Non-pigmented ciliary epithelial cell (primary cell): ENCODE measurements around the gene MTUS2.
"Not testable (repeated sequence)": the region's sequence is repeated elsewhere in the genome, so short reads cannot be mapped to it uniquely, and the experiment has no call there.

ENCODE experiments used
- DNase-seq: peaks from one replicate; pipeline ENCODE4 v3.0.0-alpha.2; 2010; ENCODE audit warnings: low read depth

The MTUS2 gene

GRCh38 chr13:28958441-28958840 lies 138.3 kb downstream of the MTUS2 start:
- no peak for DNase-seq

- no peak for DNase-seq
Observed at GRCh38 chr13:28964052-28964451, 143.9 kb downstream of the MTUS2 start.

- DNase-seq, result no peak
Observed at GRCh38 chr13:28964803-28965202, 144.7 kb downstream of the MTUS2 start.

- no peak for DNase-seq
Observed at GRCh38 chr13:28967029-28967915, 147.1 kb downstream of the MTUS2 start.

- DNase-seq, result no peak
Observed at GRCh38 chr13:28976195-28976594, 156.1 kb downstream of the MTUS2 start.

- no peak for DNase-seq
Observed at GRCh38 chr13:28976636-28977035, 156.5 kb downstream of the MTUS2 start.

- no peak for DNase-seq
Observed at GRCh38 chr13:28978574-28978973, 158.4 kb downstream of the MTUS2 start.

GRCh38 chr13:28981530-28981929 lies 161.4 kb downstream of the MTUS2 start:
- DNase-seq, result no peak

- DNase-seq, result no peak
Observed at GRCh38 chr13:28983641-28984040, 163.5 kb downstream of the MTUS2 start.

- no peak for DNase-seq
Observed at GRCh38 chr13:28984326-28984725, 164.2 kb downstream of the MTUS2 start.

- no peak for DNase-seq
Observed at GRCh38 chr13:28984825-28985224, 164.7 kb downstream of the MTUS2 start.

- not testable (repeated sequence) for DNase-seq
Observed at GRCh38 chr13:28990378-28990777, 170.2 kb downstream of the MTUS2 start.

GRCh38 chr13:28991764-28992163 lies 171.6 kb downstream of the MTUS2 start:
- DNase-seq, result no peak

GRCh38 chr13:29000826-29001225 lies 180.7 kb downstream of the MTUS2 start:
- DNase-seq, result no peak

- DNase-seq, result no peak
Observed at GRCh38 chr13:29005035-29005762, 185.1 kb downstream of the MTUS2 start.

GRCh38 chr13:29005763-29006120 lies 185.6 kb downstream of the MTUS2 start:
- DNase-seq, result no peak

- no peak for DNase-seq
Observed at GRCh38 chr13:29006359-29006850, 186.3 kb downstream of the MTUS2 start.

GRCh38 chr13:29008296-29008695 lies 188.2 kb downstream of the MTUS2 start:
- DNase-seq, result no peak

GRCh38 chr13:29020314-29020713 lies 200.2 kb downstream of the MTUS2 start:
- no peak for DNase-seq

GRCh38 chr13:29021311-29021710 lies 201.2 kb downstream of the MTUS2 start:
- DNase-seq, result no peak

- DNase-seq, result no peak
Observed at GRCh38 chr13:29021717-29022116, 201.6 kb downstream of the MTUS2 start.

- no peak for DNase-seq
Observed at GRCh38 chr13:29022410-29022809, 202.3 kb downstream of the MTUS2 start.

GRCh38 chr13:29022968-29023367 lies 202.8 kb downstream of the MTUS2 start:
- no peak for DNase-seq
